ENCODE measurements around the gene MMP24OS. TPM values are rescaled to one million over a fixed set of nuclear protein-coding genes. Genes with fewer than 3 reads are reported as not detected.
A peak's percentile ranks its signal among the peaks of the same experiment; 100 is the strongest.

The MMP24OS gene
- total and polyA plus RNA-seq, 4 donors = 5.2 to 16.0 (median 10.3) TPM

DNA sequence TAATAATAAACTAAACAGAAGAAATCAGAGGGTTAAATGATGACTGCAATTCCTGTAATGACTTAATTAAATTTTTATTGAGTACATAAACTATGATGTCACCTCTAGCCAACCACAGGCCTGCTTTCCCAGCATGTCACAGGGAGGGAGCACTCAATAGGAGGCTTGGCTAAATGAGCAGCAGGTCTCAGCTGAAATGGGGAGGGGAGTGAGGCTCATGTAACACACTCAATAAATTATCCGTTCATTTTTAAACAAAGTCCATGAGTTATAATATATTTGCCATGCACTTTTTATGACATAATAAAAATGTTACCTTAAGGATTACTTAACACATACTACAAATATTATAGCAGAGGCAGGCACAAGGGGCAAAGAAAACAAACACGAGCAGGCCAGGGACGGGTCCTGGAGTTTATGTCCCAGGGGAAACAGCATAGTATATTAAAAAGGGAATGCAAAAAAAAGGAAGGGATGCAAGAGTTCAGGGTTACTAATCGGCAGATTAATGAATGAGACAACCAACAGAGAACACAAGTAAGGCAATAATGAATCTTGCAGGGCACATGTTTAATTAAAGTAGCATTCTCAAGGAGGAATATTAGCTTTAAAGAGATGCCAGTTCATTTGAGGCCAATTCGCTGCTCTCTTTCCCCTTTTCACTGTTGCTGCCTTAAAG is 41.4 kb upstream of the MMP24OS start:
- H3K27ac ChIP-seq (ENCODE audit: low read depth in 1 of 2, low read length in 2 of 2) = no peak overlapping the region

DNA sequence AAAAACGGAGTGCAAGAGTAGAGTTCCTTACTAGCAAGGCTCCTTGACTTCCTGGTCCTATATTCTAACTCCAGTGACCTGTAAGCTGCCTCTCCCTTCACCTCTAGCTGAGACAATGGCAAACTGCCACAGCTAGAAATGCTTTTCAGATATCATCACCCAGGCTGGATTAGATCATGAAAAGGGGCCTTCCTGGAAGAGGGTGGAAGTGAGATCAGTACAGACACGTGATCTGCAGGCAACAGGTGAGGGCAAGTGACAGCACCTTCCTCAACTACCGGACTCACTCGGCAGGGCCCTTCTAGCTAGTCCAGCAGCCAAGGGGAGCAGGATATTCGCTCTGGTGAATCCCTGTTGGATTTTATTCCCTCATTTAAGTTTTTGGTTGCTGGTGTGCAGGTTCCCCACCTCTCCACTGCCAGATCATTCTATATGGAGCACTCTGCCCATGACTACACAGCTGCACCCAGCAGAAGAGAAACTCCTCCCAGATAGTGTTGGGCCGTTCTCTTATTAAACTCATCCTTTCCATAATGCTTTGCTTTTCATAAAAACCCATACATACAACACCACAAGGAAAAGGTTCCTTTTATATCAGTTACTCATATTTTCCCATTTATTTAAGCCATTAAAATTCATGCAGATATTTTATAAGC is 40.7 kb upstream of the MMP24OS start:
- WGBS = 76% methylated on average over 6 of the region's 6 CpGs
- H3K27me3 ChIP-seq (ENCODE audit: control insufficient read depth in 4 of 4, insufficient read depth in 4 of 4, low read length in 3 of 4) = no peaks in the 10 kb centered on the region
- DNase-seq (ENCODE audit: low spot score) = no peak
- no peak overlapping the region for H3K4me3 ChIP-seq (ENCODE audit: low read depth in 1 of 3, low read length in 3 of 3)
- H3K9ac ChIP-seq (ENCODE audit: low read depth in 1 of 2, low read length in 2 of 2) = no peak overlapping the region
- TF ChIP-seq EGR1 (IDR thresholded peaks at IDR 0.05; ENCODE audit: low read depth in 2 of 2) (no peak), RAD21 (IDR thresholded peaks at IDR 0.05) (no peak), JUND (IDR thresholded peaks at IDR 0.05) (peak in 1 of 2 donors; percentile 33), NR2F2 (IDR thresholded peaks at IDR 0.05) (no peak), RXRA (IDR thresholded peaks at IDR 0.05) (no peak)
- TF ChIP-seq, protein P1, sequence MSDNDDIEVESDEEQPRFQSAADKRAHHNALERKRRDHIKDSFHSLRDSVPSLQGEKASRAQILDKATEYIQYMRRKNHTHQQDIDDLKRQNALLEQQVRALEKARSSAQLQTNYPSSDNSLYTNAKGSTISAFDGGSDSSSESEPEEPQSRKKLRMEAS (IDR thresholded peaks at IDR 0.05) = no peak
- TF ChIP-seq, protein P2, sequence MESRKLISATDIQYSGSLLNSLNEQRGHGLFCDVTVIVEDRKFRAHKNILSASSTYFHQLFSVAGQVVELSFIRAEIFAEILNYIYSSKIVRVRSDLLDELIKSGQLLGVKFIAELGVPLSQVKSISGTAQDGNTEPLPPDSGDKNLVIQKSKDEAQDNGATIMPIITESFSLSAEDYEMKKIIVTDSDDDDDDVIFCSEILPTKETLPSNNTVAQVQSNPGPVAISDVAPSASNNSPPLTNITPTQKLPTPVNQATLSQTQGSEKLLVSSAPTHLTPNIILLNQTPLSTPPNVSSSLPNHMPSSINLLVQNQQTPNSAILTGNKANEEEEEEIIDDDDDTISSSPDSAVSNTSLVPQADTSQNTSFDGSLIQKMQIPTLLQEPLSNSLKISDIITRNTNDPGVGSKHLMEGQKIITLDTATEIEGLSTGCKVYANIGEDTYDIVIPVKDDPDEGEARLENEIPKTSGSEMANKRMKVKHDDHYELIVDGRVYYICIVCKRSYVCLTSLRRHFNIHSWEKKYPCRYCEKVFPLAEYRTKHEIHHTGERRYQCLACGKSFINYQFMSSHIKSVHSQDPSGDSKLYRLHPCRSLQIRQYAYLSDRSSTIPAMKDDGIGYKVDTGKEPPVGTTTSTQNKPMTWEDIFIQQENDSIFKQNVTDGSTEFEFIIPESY (IDR thresholded peaks at IDR 0.05) = no peak
- TF ChIP-seq, protein P3, sequence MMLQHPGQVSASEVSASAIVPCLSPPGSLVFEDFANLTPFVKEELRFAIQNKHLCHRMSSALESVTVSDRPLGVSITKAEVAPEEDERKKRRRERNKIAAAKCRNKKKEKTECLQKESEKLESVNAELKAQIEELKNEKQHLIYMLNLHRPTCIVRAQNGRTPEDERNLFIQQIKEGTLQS (IDR thresholded peaks at IDR 0.05) = no peak
- peaks cover 0 to 4% (median 0%) of the 10 kb centered on the region in 4 donors for H3K4me1 ChIP-seq (ENCODE audit: control insufficient read depth in 4 of 4, insufficient read depth in 4 of 4, low read length in 3 of 4)
- peaks cover 0 to 4% (median 0%) of the 10 kb centered on the region in 4 donors for H3K36me3 ChIP-seq (ENCODE audit: control insufficient read depth in 4 of 4, insufficient read depth in 3 of 4, low read depth in 1 of 4, low read length in 3 of 4)
- H3K27ac ChIP-seq (ENCODE audit: low read depth in 1 of 2, low read length in 2 of 2) = no peak overlapping the region
- H3K9me3 ChIP-seq (ENCODE audit: control insufficient read depth in 4 of 4, low read length in 3 of 4) = no peaks in the 10 kb centered on the region

More for the DNA sequence above, 41.4 kb upstream of the MMP24OS start:
- 77% methylated on average over 5 of the region's 5 CpGs for WGBS
- H3K9ac ChIP-seq (ENCODE audit: low read depth in 1 of 2, low read length in 2 of 2) = no peak overlapping the region
- H3K27me3 ChIP-seq (ENCODE audit: control insufficient read depth in 4 of 4, insufficient read depth in 4 of 4, low read length in 3 of 4) = no peaks in the 10 kb centered on the region
- TF ChIP-seq HNF4A (conservative IDR thresholded peaks at IDR 0.05) = no peak
- TF ChIP-seq, protein P4, sequence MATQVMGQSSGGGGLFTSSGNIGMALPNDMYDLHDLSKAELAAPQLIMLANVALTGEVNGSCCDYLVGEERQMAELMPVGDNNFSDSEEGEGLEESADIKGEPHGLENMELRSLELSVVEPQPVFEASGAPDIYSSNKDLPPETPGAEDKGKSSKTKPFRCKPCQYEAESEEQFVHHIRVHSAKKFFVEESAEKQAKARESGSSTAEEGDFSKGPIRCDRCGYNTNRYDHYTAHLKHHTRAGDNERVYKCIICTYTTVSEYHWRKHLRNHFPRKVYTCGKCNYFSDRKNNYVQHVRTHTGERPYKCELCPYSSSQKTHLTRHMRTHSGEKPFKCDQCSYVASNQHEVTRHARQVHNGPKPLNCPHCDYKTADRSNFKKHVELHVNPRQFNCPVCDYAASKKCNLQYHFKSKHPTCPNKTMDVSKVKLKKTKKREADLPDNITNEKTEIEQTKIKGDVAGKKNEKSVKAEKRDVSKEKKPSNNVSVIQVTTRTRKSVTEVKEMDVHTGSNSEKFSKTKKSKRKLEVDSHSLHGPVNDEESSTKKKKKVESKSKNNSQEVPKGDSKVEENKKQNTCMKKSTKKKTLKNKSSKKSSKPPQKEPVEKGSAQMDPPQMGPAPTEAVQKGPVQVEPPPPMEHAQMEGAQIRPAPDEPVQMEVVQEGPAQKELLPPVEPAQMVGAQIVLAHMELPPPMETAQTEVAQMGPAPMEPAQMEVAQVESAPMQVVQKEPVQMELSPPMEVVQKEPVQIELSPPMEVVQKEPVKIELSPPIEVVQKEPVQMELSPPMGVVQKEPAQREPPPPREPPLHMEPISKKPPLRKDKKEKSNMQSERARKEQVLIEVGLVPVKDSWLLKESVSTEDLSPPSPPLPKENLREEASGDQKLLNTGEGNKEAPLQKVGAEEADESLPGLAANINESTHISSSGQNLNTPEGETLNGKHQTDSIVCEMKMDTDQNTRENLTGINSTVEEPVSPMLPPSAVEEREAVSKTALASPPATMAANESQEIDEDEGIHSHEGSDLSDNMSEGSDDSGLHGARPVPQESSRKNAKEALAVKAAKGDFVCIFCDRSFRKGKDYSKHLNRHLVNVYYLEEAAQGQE (IDR thresholded peaks at IDR 0.05) = no peak
- TF ChIP-seq SP1 (IDR thresholded peaks at IDR 0.05) = no peak
- TF ChIP-seq RXRA (IDR thresholded peaks at IDR 0.05) = no peak
- no peaks in the 10 kb centered on the region for H3K9me3 ChIP-seq (ENCODE audit: control insufficient read depth in 4 of 4, low read length in 3 of 4)
- H3K4me1 ChIP-seq (ENCODE audit: control insufficient read depth in 4 of 4, insufficient read depth in 4 of 4, low read length in 3 of 4) = peaks cover 0 to 4% (median 0%) of the 10 kb centered on the region in 4 donors
- no peak for DNase-seq (ENCODE audit: low spot score)
- no peak overlapping the region for H3K4me3 ChIP-seq (ENCODE audit: low read depth in 1 of 3, low read length in 3 of 3)
- H3K36me3 ChIP-seq (ENCODE audit: control insufficient read depth in 4 of 4, insufficient read depth in 3 of 4, low read depth in 1 of 4, low read length in 3 of 4) = peaks cover 0 to 4% (median 0%) of the 10 kb centered on the region in 4 donors
